DMS153 (cell line): ENCODE data around the gene NUDT1.

Source experiments
- DNase-seq: peaks from one replicate; lab custom pipeline; 2025; lab: John Stamatoyannopoulos, UW

Gene NUDT1

DNA sequence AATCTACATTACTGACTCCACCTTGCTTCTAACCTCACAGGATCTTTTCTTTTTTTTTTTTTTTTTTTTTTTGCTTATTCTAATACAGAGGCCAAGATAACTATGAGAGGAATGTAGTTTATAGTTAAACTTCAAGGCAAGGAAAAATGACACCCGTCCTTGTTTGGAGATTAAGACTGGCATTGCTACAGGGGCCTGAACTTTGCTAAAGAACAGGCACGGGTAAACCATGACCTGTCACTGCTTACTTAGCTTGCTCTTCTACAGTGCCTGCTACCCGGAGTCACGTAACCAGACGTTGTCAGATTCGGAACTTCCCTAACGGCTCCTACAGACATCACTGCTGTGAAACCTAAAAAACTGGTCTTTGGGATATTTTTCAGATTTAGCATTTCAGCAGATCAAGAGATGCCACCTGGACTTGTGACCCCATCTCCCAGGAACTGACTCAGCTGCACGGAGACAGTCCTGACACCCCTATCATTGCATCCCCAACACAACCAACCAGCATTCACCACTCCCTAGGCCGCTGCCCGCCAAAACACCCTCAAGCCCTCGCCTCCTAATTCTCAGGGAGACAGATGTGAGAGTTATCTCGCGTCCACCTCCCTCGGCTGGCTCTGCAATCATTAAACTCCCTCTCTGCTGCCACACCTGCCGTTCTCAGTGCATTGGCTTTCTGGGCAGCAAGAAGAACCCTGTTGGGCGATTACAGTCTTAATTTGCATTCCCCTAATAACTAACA, 36.8 kb upstream of the NUDT1 start:
- no peak for DNase-seq

- no peak for DNase-seq
Measured at GRCh38 chr7:2208712-2209111, 33.3 kb upstream of the NUDT1 start.

GRCh38 chr7:2209146-2209960, 32.7 kb upstream of the NUDT1 start:
- DNase-seq: no peak

- no peak for DNase-seq
Measured at GRCh38 chr7:2209961-2210323, 32.1 kb upstream of the NUDT1 start.

GRCh38 chr7:2210551-2211258, 31.3 kb upstream of the NUDT1 start:
- no peak for DNase-seq

DNA sequence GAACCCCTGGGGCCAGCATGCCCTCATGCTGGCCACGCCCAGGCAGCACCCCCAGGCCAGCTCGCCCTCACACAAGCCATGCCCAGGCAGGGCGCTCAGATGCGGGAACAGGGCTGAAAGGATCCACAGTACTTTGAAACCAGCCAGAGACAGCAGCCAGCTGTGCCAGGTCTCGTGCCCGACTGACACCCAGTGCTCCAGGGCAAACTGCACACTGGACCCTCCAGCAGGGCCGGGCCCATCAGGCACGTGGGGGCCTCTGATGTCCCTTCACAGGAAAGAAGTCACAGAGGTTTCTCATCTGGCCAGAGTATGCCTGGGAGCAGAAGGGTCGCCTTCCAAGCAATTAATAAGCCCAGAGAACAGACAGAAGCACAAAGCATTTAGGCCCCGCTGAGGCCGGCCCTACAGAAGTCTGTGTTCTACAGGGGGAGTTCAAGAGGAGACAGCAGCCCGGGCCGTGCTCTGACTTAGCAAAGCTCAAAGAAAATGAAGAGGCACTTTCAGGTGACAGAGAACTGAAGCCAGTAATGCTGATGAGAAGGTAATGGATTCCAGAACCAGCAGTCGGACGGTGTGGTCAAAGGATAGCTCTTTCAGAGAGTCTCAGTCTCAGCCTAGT, 30.7 kb upstream of the NUDT1 start:
- no peak for DNase-seq

GRCh38 chr7:2211926-2212325, 30.1 kb upstream of the NUDT1 start:
- no peak for DNase-seq

GRCh38 chr7:2212906-2213305, 29.1 kb upstream of the NUDT1 start:
- no peak for DNase-seq

DNA sequence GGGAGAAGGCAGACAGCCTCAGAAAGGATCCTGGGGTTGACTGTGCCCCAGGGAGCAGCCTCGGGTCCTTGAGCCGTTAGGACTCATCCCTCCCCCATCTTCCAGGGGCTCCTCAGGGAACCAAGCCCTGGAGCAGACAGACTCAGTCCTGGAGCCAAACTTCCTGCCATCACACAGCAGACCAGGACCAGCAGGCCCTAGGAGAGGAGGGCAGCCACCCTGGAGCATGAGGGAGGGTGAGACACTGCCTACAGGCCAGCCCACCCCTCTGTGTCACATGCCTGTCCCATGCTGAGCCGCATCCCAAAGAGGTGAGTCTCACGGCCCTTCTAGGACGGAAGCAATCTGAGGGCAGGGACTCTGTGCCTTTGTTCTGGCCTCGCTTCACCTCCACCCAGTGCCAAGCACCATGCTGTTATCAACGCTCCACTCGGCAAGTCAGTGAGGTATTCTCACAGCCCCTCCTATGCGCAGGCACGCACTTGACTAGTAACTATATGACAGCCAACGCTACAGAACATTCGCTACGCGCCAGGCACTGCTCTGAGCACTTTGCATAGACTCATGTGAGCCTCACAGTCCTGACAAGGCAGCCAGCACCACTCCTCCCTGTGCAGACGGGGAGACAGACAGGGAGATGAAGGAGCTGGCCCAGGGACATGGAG, 28.3 kb upstream of the NUDT1 start:
- DNase-seq: no peak

DNA sequence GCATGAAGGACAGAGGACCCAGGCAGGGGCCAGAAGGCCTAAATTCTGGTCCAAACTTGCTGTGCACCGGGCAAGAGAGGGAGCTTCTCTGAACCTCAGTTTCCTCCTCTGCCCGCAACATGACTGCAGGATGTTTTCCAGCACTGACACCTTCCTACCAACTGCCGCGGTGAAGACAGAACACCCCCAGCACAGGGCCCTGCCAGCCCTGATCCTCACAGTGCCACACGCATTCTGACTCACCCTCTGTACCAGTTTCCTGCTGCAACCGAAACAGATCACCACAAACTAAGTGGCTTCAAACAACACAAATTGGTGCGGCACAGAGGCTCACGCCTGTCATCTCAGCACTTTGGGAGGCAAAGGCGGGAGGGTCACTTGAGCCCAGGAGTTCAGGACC, 27.4 kb upstream of the NUDT1 start:
- no peak for DNase-seq

- no peak for DNase-seq
Measured at GRCh38 chr7:2215851-2216250, 26.2 kb upstream of the NUDT1 start.

GRCh38 chr7:2217206-2217605, 24.8 kb upstream of the NUDT1 start:
- no peak for DNase-seq

GRCh38 chr7:2217716-2218443, 24.1 kb upstream of the NUDT1 start:
- no peak for DNase-seq

DNA sequence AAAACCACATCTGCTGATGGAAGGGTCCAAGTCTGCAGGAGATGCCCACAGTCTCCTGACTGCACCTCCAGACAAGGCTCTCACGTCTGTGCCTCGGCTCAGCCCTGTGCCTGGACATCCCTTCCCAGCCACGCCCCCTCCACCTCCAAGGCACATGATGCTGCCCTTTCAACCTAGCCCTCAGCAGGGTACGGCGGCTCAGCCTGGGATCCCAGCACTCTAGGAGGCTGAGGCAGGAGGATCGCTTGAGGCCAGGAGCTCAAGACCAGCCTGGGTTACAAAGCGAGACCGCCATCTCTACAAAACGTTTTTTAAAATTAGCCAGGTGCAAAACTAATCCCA, 23.6 kb upstream of the NUDT1 start:
- DNase-seq: no peak

- no peak for DNase-seq
Measured at GRCh38 chr7:2219136-2219535, 22.9 kb upstream of the NUDT1 start.

GRCh38 chr7:2219606-2220005, 22.4 kb upstream of the NUDT1 start:
- no peak for DNase-seq

DNA sequence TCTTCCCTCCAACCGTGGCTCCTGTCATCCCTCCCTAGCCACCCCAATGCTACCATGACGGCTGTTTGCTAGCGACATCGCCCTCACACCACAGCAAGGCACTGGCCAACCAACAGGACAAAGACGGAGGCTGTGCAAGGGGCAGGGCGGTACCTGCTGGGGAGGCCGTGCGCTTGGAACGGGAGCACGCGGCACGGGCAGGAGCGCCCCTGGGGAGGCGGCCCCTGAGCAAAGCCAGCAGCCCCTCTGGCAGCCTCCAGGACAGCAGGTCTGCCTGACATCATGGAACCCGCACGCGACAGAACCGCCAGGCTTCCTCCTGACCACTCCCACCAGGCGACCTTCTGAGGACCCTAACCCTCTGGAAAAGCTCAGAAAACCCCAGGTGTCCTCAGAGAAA, 22.0 kb upstream of the NUDT1 start:
- DNase-seq: no peak

GRCh38 chr7:2220506-2220905, 21.5 kb upstream of the NUDT1 start:
- no peak for DNase-seq

GRCh38 chr7:2220954-2221353, 21.1 kb upstream of the NUDT1 start:
- DNase-seq: no peak

DNA sequence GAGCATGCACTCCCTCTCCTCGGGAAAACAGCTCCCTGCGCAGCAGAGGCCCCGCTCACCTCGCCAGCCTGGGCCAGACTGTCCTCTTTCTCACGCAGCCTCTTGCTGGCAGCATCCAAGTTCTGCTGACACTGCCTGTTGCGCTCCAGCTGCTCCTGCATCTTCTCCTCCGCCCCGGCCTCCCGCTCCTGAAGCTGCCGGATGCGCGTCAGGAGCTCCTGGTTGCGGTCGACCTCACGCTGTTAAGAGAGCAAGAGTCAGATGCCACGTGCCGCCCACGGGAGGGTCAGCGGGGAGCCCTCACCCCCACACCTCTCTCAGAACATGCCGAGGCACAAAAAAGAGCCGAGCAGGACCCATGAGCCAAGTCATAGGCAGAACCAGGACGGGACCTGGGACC, 19.5 kb upstream of the NUDT1 start:
- DNase-seq: no peak

DNA sequence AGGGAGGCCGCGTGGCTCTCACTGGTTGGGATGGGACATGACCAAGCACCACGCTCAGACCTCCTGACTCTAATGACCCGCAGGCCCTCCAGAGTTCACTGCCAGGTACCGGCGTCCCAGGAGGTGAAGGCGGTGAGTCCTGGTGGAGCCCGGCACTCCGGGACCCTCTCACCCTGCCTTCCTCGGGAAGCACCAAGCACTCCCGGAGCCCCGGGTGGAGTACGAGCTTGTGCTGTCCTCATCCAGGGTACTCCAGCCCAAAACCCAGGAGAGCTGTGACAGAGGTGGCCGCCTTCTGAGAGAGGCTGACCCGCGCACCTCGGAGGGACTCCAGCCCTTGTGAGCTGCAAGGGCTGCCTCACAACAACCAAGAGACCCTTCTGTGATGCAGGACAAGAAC, 18.7 kb upstream of the NUDT1 start:
- no peak for DNase-seq
